ENCODE results near the gene ACAN. TPM values are rescaled to one million over a fixed set of nuclear protein-coding genes. Genes with fewer than 3 reads are reported as not detected.

ACAN gene
- polyA plus RNA-seq, 1 donor from 2014 or later: not detected

- Mint-ChIP-seq H3K4me3 (no peak overlapping the region), H3K36me3 (no peaks in the 10 kb centered on the region), H3K27ac (no peak overlapping the region), H3K27me3 (peaks cover 5% of the 10 kb centered on the region), H3K4me1 (peaks cover 0 to 3% (median 0%) of the 10 kb centered on the region in 3 donors), H3K9me3 (no peaks in the 10 kb centered on the region)
Observed at GRCh38 chr15:88843334-88843733, 40.1 kb downstream of the ACAN start.

- H3K27me3 Mint-ChIP-seq: peaks cover 2% of the 10 kb centered on the region
- H3K4me1 Mint-ChIP-seq: peaks cover 0 to 3% (median 0%) of the 10 kb centered on the region in 3 donors
- H3K4me3 Mint-ChIP-seq: no peak overlapping the region
- H3K36me3 Mint-ChIP-seq: no peaks in the 10 kb centered on the region
- H3K9me3 Mint-ChIP-seq: no peaks in the 10 kb centered on the region
- H3K27ac Mint-ChIP-seq: no peak overlapping the region
Observed at GRCh38 chr15:88844749-88845386, 41.6 kb downstream of the ACAN start.

GRCh38 chr15:88845616-88846015 lies 42.4 kb downstream of the ACAN start:
- Mint-ChIP-seq H3K4me1 (peaks cover 0 to 3% (median 0%) of the 10 kb centered on the region in 3 donors), H3K9me3 (no peaks in the 10 kb centered on the region), H3K4me3 (no peak overlapping the region), H3K36me3 (no peaks in the 10 kb centered on the region), H3K27me3 (peaks cover 2% of the 10 kb centered on the region), H3K27ac (no peak overlapping the region)

GRCh38 chr15:88847144-88847543 lies 43.9 kb downstream of the ACAN start:
- H3K4me3 Mint-ChIP-seq: no peak overlapping the region
- no peaks in the 10 kb centered on the region for H3K36me3 Mint-ChIP-seq
- H3K9me3 Mint-ChIP-seq: no peaks in the 10 kb centered on the region
- peaks cover 3% of the 10 kb centered on the region for H3K27me3 Mint-ChIP-seq
- peaks cover 0 to 3% (median 0%) of the 10 kb centered on the region in 3 donors for H3K4me1 Mint-ChIP-seq
- H3K27ac Mint-ChIP-seq: no peak overlapping the region

- Mint-ChIP-seq H3K4me1 (peaks cover 0 to 3% (median 0%) of the 10 kb centered on the region in 3 donors), H3K27me3 (peaks cover 5% of the 10 kb centered on the region), H3K27ac (no peak overlapping the region), H3K36me3 (no peaks in the 10 kb centered on the region), H3K4me3 (no peak overlapping the region), H3K9me3 (no peaks in the 10 kb centered on the region)
Observed at GRCh38 chr15:88848203-88848602, 45.0 kb downstream of the ACAN start.

- Mint-ChIP-seq H3K4me1 (peaks cover 0 to 3% (median 0%) of the 10 kb centered on the region in 3 donors), H3K4me3 (peak overlapping the region in 1 of 4 donors; percentile 23), H3K27me3 (peaks cover 5% of the 10 kb centered on the region), H3K27ac (peak overlapping the region in 1 of 3 donors; percentile 80), H3K9me3 (peaks cover 0 to 5% (median 0%) of the 10 kb centered on the region in 3 donors), H3K36me3 (no peaks in the 10 kb centered on the region)
Observed at GRCh38 chr15:88849376-88850072, 46.3 kb downstream of the ACAN start.

- Mint-ChIP-seq H3K36me3 (no peaks in the 10 kb centered on the region), H3K4me3 (no peak overlapping the region), H3K9me3 (peaks cover 0 to 8% (median 0%) of the 10 kb centered on the region in 3 donors), H3K4me1 (no peaks in the 10 kb centered on the region), H3K27me3 (peaks cover 4% of the 10 kb centered on the region), H3K27ac (no peak overlapping the region)
Observed at GRCh38 chr15:88852476-88852875, 49.2 kb downstream of the ACAN start.

- no peaks in the 10 kb centered on the region for H3K4me1 Mint-ChIP-seq
- H3K27me3 Mint-ChIP-seq: no peaks in the 10 kb centered on the region
- peaks cover 0 to 4% (median 0%) of the 10 kb centered on the region in 3 donors for H3K9me3 Mint-ChIP-seq
- no peak overlapping the region for H3K27ac Mint-ChIP-seq
- H3K4me3 Mint-ChIP-seq: no peak overlapping the region
- H3K36me3 Mint-ChIP-seq: no peaks in the 10 kb centered on the region
Observed at GRCh38 chr15:88858934-88859333, 55.7 kb downstream of the ACAN start.

- peaks cover 0 to 3% (median 0%) of the 10 kb centered on the region in 3 donors for H3K9me3 Mint-ChIP-seq
- H3K4me3 Mint-ChIP-seq: peak overlapping the region in 1 of 4 donors; percentile 3
- H3K27ac Mint-ChIP-seq: no peak overlapping the region
- no peaks in the 10 kb centered on the region for H3K27me3 Mint-ChIP-seq
- no peaks in the 10 kb centered on the region for H3K4me1 Mint-ChIP-seq
- no peaks in the 10 kb centered on the region for H3K36me3 Mint-ChIP-seq
Observed at GRCh38 chr15:88859550-88859949, 56.3 kb downstream of the ACAN start.

GRCh38 chr15:88860212-88860611 lies 57.0 kb downstream of the ACAN start:
- Mint-ChIP-seq H3K4me3 (no peak overlapping the region), H3K9me3 (no peaks in the 10 kb centered on the region), H3K27ac (no peak overlapping the region), H3K4me1 (no peaks in the 10 kb centered on the region), H3K27me3 (no peaks in the 10 kb centered on the region), H3K36me3 (no peaks in the 10 kb centered on the region)

- Mint-ChIP-seq H3K4me1 (no peaks in the 10 kb centered on the region), H3K4me3 (no peak overlapping the region), H3K27me3 (no peaks in the 10 kb centered on the region), H3K9me3 (no peaks in the 10 kb centered on the region), H3K27ac (no peak overlapping the region), H3K36me3 (no peaks in the 10 kb centered on the region)
Observed at GRCh38 chr15:88863412-88863811, 60.2 kb downstream of the ACAN start.

- H3K27ac Mint-ChIP-seq: no peak overlapping the region
- H3K36me3 Mint-ChIP-seq: no peaks in the 10 kb centered on the region
Observed at GRCh38 chr15:88864861-88865497, 61.7 kb downstream of the ACAN start.

GRCh38 chr15:88865498-88866099 lies 62.4 kb downstream of the ACAN start:
- Mint-ChIP-seq H3K36me3 (no peaks in the 10 kb centered on the region), H3K4me1 (no peaks in the 10 kb centered on the region), H3K4me3 (no peak overlapping the region), H3K27ac (no peak overlapping the region), H3K27me3 (no peaks in the 10 kb centered on the region), H3K9me3 (no peaks in the 10 kb centered on the region)

More at GRCh38 chr15:88864861-88865497, 61.7 kb downstream of the ACAN start:
- no peaks in the 10 kb centered on the region for H3K9me3 Mint-ChIP-seq
- H3K27me3 Mint-ChIP-seq: no peaks in the 10 kb centered on the region
- H3K4me3 Mint-ChIP-seq: no peak overlapping the region
- H3K4me1 Mint-ChIP-seq: no peaks in the 10 kb centered on the region

GRCh38 chr15:88866295-88866881 lies 63.2 kb downstream of the ACAN start:
- peaks cover 2% of the 10 kb centered on the region for H3K36me3 Mint-ChIP-seq
- H3K27ac Mint-ChIP-seq: no peak overlapping the region
- H3K27me3 Mint-ChIP-seq: peaks cover 2% of the 10 kb centered on the region
- no peaks in the 10 kb centered on the region for H3K9me3 Mint-ChIP-seq
- H3K4me1 Mint-ChIP-seq: no peaks in the 10 kb centered on the region
- H3K4me3 Mint-ChIP-seq: no peak overlapping the region

GRCh38 chr15:88871313-88871712 lies 68.1 kb downstream of the ACAN start:
- H3K9me3 Mint-ChIP-seq: no peaks in the 10 kb centered on the region
- H3K27me3 Mint-ChIP-seq: peaks cover 4% of the 10 kb centered on the region
- H3K36me3 Mint-ChIP-seq: peaks cover 3% of the 10 kb centered on the region
- H3K4me3 Mint-ChIP-seq: no peak overlapping the region
- no peaks in the 10 kb centered on the region for H3K4me1 Mint-ChIP-seq
- H3K27ac Mint-ChIP-seq: no peak overlapping the region
